A549 (cell line): ENCODE measurements around the gene TNS3. TPM values are rescaled to one million over a fixed set of nuclear protein-coding genes. Genes with fewer than 3 reads are reported as not detected.
A peak's percentile ranks its signal among the peaks of the same experiment; 100 is the strongest.
"Not testable (repeated sequence)": the region's sequence is repeated elsewhere in the genome, so short reads cannot be mapped to it uniquely, and the experiment has no call there.

Experiments
- ATAC-seq, 2 experiments: fragments of 200-7000 bp in 1 of 2; fragments of >200 bp in 1 of 2; cut with Nextera tagmentation in 1 of 2; cut with Tn5 transposase in 1 of 2; 3 replicates each; pipeline versions ENCODE4 v1.8.0 to v1.9.1; 2018 to 2020; ENCODE audit warnings: mild to moderate bottlenecking in 1 of 2, moderate library complexity in 1 of 2
- CTCF ChIA-PET: fragments of 300-600 bp; sonication (Branson Sonifier 250); formaldehyde crosslinking; extraction: SDS; loops from one replicate; lab custom pipeline; 2021; ENCODE audit warnings: antibody characterized with exemption, inconsistent platforms; lab: Yijun Ruan, JAX
- POLR2A ChIA-PET: fragments of 350-600 bp; formaldehyde crosslinking; extraction: SDS; loops from one replicate; lab custom pipeline; 2021; ENCODE audit warnings: antibody characterized with exemption, inconsistent platforms; lab: Yijun Ruan, JAX
- DNase-seq, 2 experiments: peaks; one replicate each; pipeline versions ENCODE4 v3.0.0 to v3.0.0-alpha.2; 2011 to 2016; ENCODE audit warnings: low read depth in 1 of 2, low spot score in 1 of 2
- FAIRE-seq: peaks from 2 replicates; lab custom pipeline; 2011; peaks lifted over from hg19 to GRCh38; lab: Jason Lieb, UNC
- H3K27ac ChIP-seq, 2 experiments: fragments of >200 bp; sonication (Bioruptor Twin); formaldehyde crosslinking; 3 replicates each; pipeline ENCODE4 v1.5.1; 2016 to 2017
- H3K4me1 ChIP-seq: fragments of >200 bp; sonication (Bioruptor Twin); formaldehyde crosslinking; 3 replicates; pipeline ENCODE4 v1.6.1; 2016
- H3K4me2 ChIP-seq: fragments of >200 bp; sonication (Bioruptor Twin); formaldehyde crosslinking; 3 replicates; pipeline ENCODE4 v1.6.1; 2016
- H3K4me3 ChIP-seq: fragments of >200 bp; sonication (Bioruptor Twin); formaldehyde crosslinking; 3 replicates; pipeline ENCODE4 v1.5.1; 2016
- H3K9me3 ChIP-seq: fragments of >200 bp; sonication (Bioruptor Twin); formaldehyde crosslinking; 3 replicates; pipeline ENCODE4 v1.6.1; 2016
- BCL3 ChIP-seq: fragments of >200 bp; sonication (Bioruptor Twin); formaldehyde crosslinking; IDR thresholded peaks from 3 replicates; pipeline ENCODE4 v1.6.1; 2016
- EP300 ChIP-seq, 2 experiments: fragments of >200 bp; sonication (Bioruptor Twin); formaldehyde crosslinking; IDR thresholded peaks; 2 replicates in 1 of 2; 3 replicates in 1 of 2; pipeline ENCODE4 v1.6.1; 2016 to 2017
- HES2 ChIP-seq: fragments of >200 bp; sonication (Bioruptor Twin); formaldehyde crosslinking; IDR thresholded peaks from 2 replicates; pipeline ENCODE4 v1.6.1; 2016
- JUN ChIP-seq, 2 experiments: fragments of >200 bp; sonication (Bioruptor Twin); formaldehyde crosslinking; IDR thresholded peaks; 2 replicates in 1 of 2; 3 replicates in 1 of 2; pipeline ENCODE4 v1.6.1; 2016 to 2017
- KDM1A ChIP-seq: fragments of 200-600 bp; sonication (generic); IDR thresholded peaks from 2 replicates; pipeline ENCODE4 v1.6.1; 2016; ENCODE audit warnings: low read depth, mild to moderate bottlenecking
- MAX ChIP-seq: IDR thresholded peaks from 2 replicates; pipeline ENCODE4 v1.6.1; 2012
- MYC ChIP-seq: IDR thresholded peaks from 2 replicates; pipeline ENCODE4 v1.6.1; 2012; ENCODE audit warnings: mild to moderate bottlenecking, inconsistent platforms, low read length, improper control_type of control experiment, borderline replicate concordance
- NR3C1 ChIP-seq: fragments of >200 bp; sonication (Bioruptor Twin); formaldehyde crosslinking; IDR thresholded peaks from 3 replicates; pipeline ENCODE4 v1.6.1; 2017
- PBX3 ChIP-seq: IDR thresholded peaks from 2 replicates; pipeline ENCODE4 v1.6.1; 2012
- POLR2AphosphoS2 ChIP-seq: conservative IDR thresholded peaks from 2 replicates; pipeline ENCODE4 v1.6.1; 2012; ENCODE audit warnings: low read length, improper control_type of control experiment, inconsistent platforms
- REST ChIP-seq: fragments of 200-600 bp; sonication (generic); IDR thresholded peaks from 2 replicates; pipeline ENCODE4 v1.6.1; 2016; ENCODE audit warnings: antibody characterized with exemption, mild to moderate bottlenecking, moderate library complexity
- RFX5 ChIP-seq: fragments of 450-650 bp; IDR thresholded peaks from 2 replicates; pipeline ENCODE4 v1.7.1; 2014; ENCODE audit warnings: antibody characterized with exemption, mild to moderate bottlenecking, moderate library complexity
- RNF2 ChIP-seq: fragments of 200-600 bp; sonication (generic); IDR thresholded peaks from 2 replicates; pipeline ENCODE4 v1.6.1; 2016; ENCODE audit warnings: low read depth, mild to moderate bottlenecking, antibody characterized with exemption, moderate library complexity, borderline replicate concordance
- TFCP2L1 ChIP-seq: fragments of 250-450 bp; sonication (Bioruptor Pico); IDR thresholded peaks from 2 replicates; pipeline ENCODE4 v1.5.0; 2021; ENCODE audit warnings: mild to moderate bottlenecking
- TP53 ChIP-seq: fragments of 250-450 bp; sonication (Bioruptor Pico); IDR thresholded peaks from 2 replicates; pipeline ENCODE4 v1.5.0; 2021; ENCODE audit warnings: mild to moderate bottlenecking, moderate library complexity
- WGBS: methylation state at CpG from one replicate; pipeline ENCODE4 v1.1.6; 2017; ENCODE audit errors: missing lambda C conversion rate; 5-methylcytosine and 5-hydroxymethylcytosine counted together
- polyA plus RNA-seq, 4 experiments: library from polyadenylated mRNA; depleted of rRNA in 3 of 4; stranded (reverse); fragments of >200 nt; fragmentation: RNase III in 1 of 4; extraction: RNeasy Plus Mini Kit Qiagen cat#74134 plus additional on column Dnase treatment in 1 of 4; gene quantifications; 2 replicates in 3 of 4; 3 replicates in 1 of 4; pipeline ENCODE4 v1.2.3, GENCODE V29; 2011 to 2017

Gene TNS3
- polyA plus RNA-seq, 2 of the 4 experiments (the other 2 are of a cell fraction), result 107 to 134 TPM

- Histone ChIP-seq H3K4me2 (peak overlapping the region; percentile 64), H3K4me1 (peaks cover 77% of the 10 kb centered on the region), H3K4me3 (no peak overlapping the region), H3K9me3 (no peaks in the 10 kb centered on the region), H3K27ac (peak overlapping the region; percentile 51 to 90)
- DNase-seq (peak; percentile 63 to 76), ATAC-seq (peak; percentile 12 to 23; a peak in 3 of 6 replicates), FAIRE-seq (no peak)
- TF ChIP-seq PBX3 (no peak), POLR2AphosphoS2 (0 out of 2 replicates have a peak, but pooled peaks have one; percentile 66), JUN (IDR thresholded peaks at IDR 0.05) (0 out of 5 replicates have a peak, but pooled peaks of 1 of the 2 experiments have one; percentile 5), RFX5 (no peak)
- WGBS, result 29% methylated on average over 12 of the region's 13 CpGs
- POLR2A ChIA-PET, result interaction anchor here (0.7 kb wide), 1 partner anchor 165 kb away, joined by 5 read pairs; no protein-coding TSS in a partner anchor
- CTCF ChIA-PET, result interaction anchor here (0.6 to 1.1 kb wide), 5 partner anchors 8 to 289 kb away, joined by 3 read pairs; no protein-coding TSS in a partner anchor
These were observed 111.1 kb downstream of the TNS3 start for GRCh38 chr7:47470567-47471357.

GRCh38 chr7:47469846-47470245 is 112.1 kb downstream of the TNS3 start:
- POLR2A ChIA-PET, H3K4me3 ChIP-seq, DNase-seq, FAIRE-seq, CTCF ChIA-PET, H3K9me3 ChIP-seq, ATAC-seq: not testable (repeated sequence)
- H3K4me2 ChIP-seq, result peak overlapping the region; percentile 64
- H3K27ac ChIP-seq, result peak overlapping the region; percentile 51 to 90; a peak in 5 of 6 replicates
- peaks cover 74% of the 10 kb centered on the region for H3K4me1 ChIP-seq
- WGBS, result 86% methylated on average over 5 of the region's 5 CpGs

GRCh38 chr7:47466832-47467231 is 115.1 kb downstream of the TNS3 start:
- ChIA-PET POLR2A (no interaction called here), CTCF (interaction anchor here (1.0 to 1.5 kb wide), 2 partner anchors 10 to 18 kb away, joined by 4 read pairs; no protein-coding TSS in a partner anchor)
- WGBS, result 88% methylated on average over 4 of the region's 4 CpGs
- Histone ChIP-seq H3K4me3 (no peak overlapping the region), H3K9me3 (no peaks in the 10 kb centered on the region), H3K27ac (no peak overlapping the region), H3K4me2 (no peak overlapping the region), H3K4me1 (peaks cover 56% of the 10 kb centered on the region)
- no peak for FAIRE-seq
- no peak for DNase-seq
- ATAC-seq, result no peak
- no peak for TF ChIP-seq BCL3

GRCh38 chr7:47465191-47465590 is 116.7 kb downstream of the TNS3 start:
- Histone ChIP-seq H3K4me3 (no peak overlapping the region), H3K9me3 (no peaks in the 10 kb centered on the region), H3K4me1 (peaks cover 56% of the 10 kb centered on the region), H3K4me2 (no peak overlapping the region), H3K27ac (peak overlapping the region in 1 of 2 experiments; percentile 16; a peak in 1 of 6 replicates)
- ATAC-seq (0 out of 6 replicates have a peak, but pooled peaks of 1 of the 2 experiments have one; percentile 27), FAIRE-seq (no peak), DNase-seq (no peak)
- 78% methylated on average over 7 of the region's 7 CpGs for WGBS
- POLR2A ChIA-PET, result no interaction called here
- TF ChIP-seq TFCP2L1 (CRISPR knock-in tag) (0 out of 2 replicates have a peak, but pooled peaks have one; percentile 30), KDM1A (no peak)
- CTCF ChIA-PET, result interaction anchor here (2.0 kb wide), 1 partner anchor 20 kb away, joined by 4 read pairs; no protein-coding TSS in a partner anchor

- ATAC-seq (no peak), DNase-seq (no peak), FAIRE-seq (no peak)
- H3K4me3 ChIP-seq, result no peak overlapping the region
- H3K4me2 ChIP-seq, result no peak overlapping the region
- 91% methylated on average over 9 of the region's 9 CpGs for WGBS
- H3K4me1 ChIP-seq, result peaks cover 59% of the 10 kb centered on the region
- ChIA-PET POLR2A (no interaction called here), CTCF (interaction anchor here (2.0 kb wide), 1 partner anchor 21 kb away, joined by 4 read pairs; no protein-coding TSS in a partner anchor)
- H3K9me3 ChIP-seq, result no peaks in the 10 kb centered on the region
- no peak overlapping the region for H3K27ac ChIP-seq
- TF ChIP-seq BCL3 (no peak), MAX (no peak), POLR2AphosphoS2 (no peak), REST (no peak), RNF2 (no peak), MYC (no peak), HES2 (no peak), EP300 (IDR thresholded peaks at IDR 0.05) (no peak), NR3C1 (no peak), TP53 (no peak)
These were observed 117.6 kb downstream of the TNS3 start for GRCh38 chr7:47464266-47464665.
